ENCODE measurements around the gene RUSC1. TPM values are rescaled to one million over a fixed set of nuclear protein-coding genes. Genes with fewer than 3 reads are reported as not detected.

RUSC1 gene
- total and polyA plus RNA-seq, 2 of the 8 experiments (the other 6 are each of a cell fraction or from before 2014, with no cell fraction given): 54.6 to 90.4 TPM

- H3K18ac ChIP-seq (ENCODE audit: extremely low read depth, low read length): no peak overlapping the region; the same call in 1 of the 2 replicates
- no peak overlapping the region for H4K8ac ChIP-seq (ENCODE audit: extremely low read depth, insufficient read depth, low read length)
- H4K5ac ChIP-seq (ENCODE audit: insufficient read length, low read depth, low read length): no peak overlapping the region
- no peak overlapping the region for H3K14ac ChIP-seq (ENCODE audit: insufficient read length)
- H4K91ac ChIP-seq (replicated peaks; ENCODE audit: insufficient read length, low read length): no peak overlapping the region
- POLR2A ChIA-PET (ENCODE audit: partially characterized antibody): interaction anchor here (1.2 to 1.9 kb wide), 4 partner anchors 11 to 25 kb away, joined by 3 to 6 read pairs (median 4); partner anchors contain the start of gene FDPS
- 0 out of 2 replicates have a peak overlapping the region, but pooled peaks have one; percentile 55 for H2BK15ac ChIP-seq (ENCODE audit: low read length)
- H3K23me2 ChIP-seq (ENCODE audit: low read depth, low read length): peaks cover 5% of the 10 kb centered on the region; the same call in 1 of the 2 replicates
- 83% methylated on average over 7 of the region's 7 CpGs; no CpG with 5 or more reads in 1 of the 2 experiments for WGBS, 2 experiments (ENCODE audit: extremely low coverage in 1 of 2, insufficient coverage in 1 of 2, insufficient read length in 1 of 2, insufficient replicate concordance in 2 of 2, low coverage in 1 of 2, low lambda C conversion rate in 2 of 2, missing lambda C conversion rate in 1 of 2)
- no peak overlapping the region for H3K4me3 ChIP-seq (ENCODE audit: extremely low read depth in 1 of 4, insufficient read depth in 2 of 4, low read depth in 3 of 4, low read length in 4 of 4)
- H2AK5ac ChIP-seq (ENCODE audit: low read depth, low read length): no peak overlapping the region
- no peak overlapping the region for H2AFZ ChIP-seq (ENCODE audit: low read length)
- H3K27me3 ChIP-seq (replicated peaks in 1 of 4; ENCODE audit: control insufficient read depth in 3 of 4, extremely low read depth in 1 of 4, insufficient read depth in 3 of 4, low read length in 3 of 4): peaks cover 0 to 23% (median 14%) of the 10 kb centered on the region in 4 experiments; a peak in 5 of 7 replicates
- H4K20me1 ChIP-seq (replicated peaks in 1 of 2; ENCODE audit: control insufficient read depth in 1 of 2, insufficient read depth in 2 of 2, low read length in 2 of 2): no peaks in the 10 kb centered on the region
- H3K56ac ChIP-seq (replicated peaks; ENCODE audit: insufficient read length, low read depth, low read length): no peak overlapping the region
- no peaks in the 10 kb centered on the region for H3K36me3 ChIP-seq (ENCODE audit: control insufficient read depth in 2 of 4, insufficient read depth in 4 of 4, low read length in 3 of 4)
- CTCF ChIA-PET (ENCODE audit: partially characterized antibody): interaction anchor here (0.7 to 5.3 kb wide), 7 partner anchors 9 to 47 kb away, joined by 3 to 29 read pairs (median 4); partner anchors contain the start of genes FDPS and SCAMP3
- no peak for FAIRE-seq
- H2BK20ac ChIP-seq (ENCODE audit: low read length): no peak overlapping the region
- no peak overlapping the region for H3K9ac ChIP-seq (replicated peaks in 1 of 4; ENCODE audit: extremely low read depth in 1 of 4, low read depth in 3 of 4, low read length in 3 of 4)
- no peak overlapping the region for H3K27ac ChIP-seq (ENCODE audit: low read depth, low read length)
- H3K23ac ChIP-seq (ENCODE audit: insufficient read length): no peak overlapping the region
- no peaks in the 10 kb centered on the region for H3K9me3 ChIP-seq (ENCODE audit: insufficient read depth in 2 of 2, low read depth in 1 of 2, low read length in 1 of 2)
- H3K79me1 ChIP-seq (ENCODE audit: low read depth, low read length): no peaks in the 10 kb centered on the region
- DNase-seq (ENCODE audit: low read depth in 1 of 2, low spot score in 2 of 2): no peak
- peak overlapping the region; percentile 29; the same call in 1 of the 2 replicates for H2BK12ac ChIP-seq (ENCODE audit: low read depth, low read length)
- H2BK120ac ChIP-seq (replicated peaks; ENCODE audit: low read depth, low read length): no peak overlapping the region
- H3K4ac ChIP-seq (replicated peaks; ENCODE audit: insufficient read length, low read depth, low read length): no peak overlapping the region
- H2BK5ac ChIP-seq (ENCODE audit: low read depth, low read length): no peak overlapping the region
- TF ChIP-seq E2F6 (IDR thresholded peaks at IDR 0.05) (no peak), ZNF274 (IDR thresholded peaks at IDR 0.05; ENCODE audit: borderline replicate concordance, extremely low read depth, low read length) (no peak), USF2 (IDR thresholded peaks at IDR 0.05; ENCODE audit: low read length) (no peak)
- no peaks in the 10 kb centered on the region for H3K79me2 ChIP-seq (ENCODE audit: control insufficient read depth in 1 of 2, insufficient read depth in 2 of 2, low read length in 2 of 2)
- no peak overlapping the region; a peak in 1 of 4 replicates for H3K4me2 ChIP-seq (ENCODE audit: insufficient read depth in 1 of 2, low read depth in 2 of 2, low read length in 2 of 2)
- peaks cover 3 to 23% (median 10%) of the 10 kb centered on the region in 4 experiments; a peak in 6 of 7 replicates for H3K4me1 ChIP-seq (replicated peaks in 1 of 4; ENCODE audit: control insufficient read depth in 3 of 4, insufficient read depth in 4 of 4, low read length in 3 of 4)
Observed at GRCh38 chr1:155297384-155297783, 23.3 kb upstream of the RUSC1 start.
